NCI-H2196 treated with DMSO at 0.1 percent for 48 hours (cell line): ENCODE data around the gene ADD3.

Experiments
- DNase-seq: peaks from one replicate; lab custom pipeline; 2025; ENCODE audit not compliant: unreplicated experiment; lab: John Stamatoyannopoulos, UW

ADD3 gene, protein sequence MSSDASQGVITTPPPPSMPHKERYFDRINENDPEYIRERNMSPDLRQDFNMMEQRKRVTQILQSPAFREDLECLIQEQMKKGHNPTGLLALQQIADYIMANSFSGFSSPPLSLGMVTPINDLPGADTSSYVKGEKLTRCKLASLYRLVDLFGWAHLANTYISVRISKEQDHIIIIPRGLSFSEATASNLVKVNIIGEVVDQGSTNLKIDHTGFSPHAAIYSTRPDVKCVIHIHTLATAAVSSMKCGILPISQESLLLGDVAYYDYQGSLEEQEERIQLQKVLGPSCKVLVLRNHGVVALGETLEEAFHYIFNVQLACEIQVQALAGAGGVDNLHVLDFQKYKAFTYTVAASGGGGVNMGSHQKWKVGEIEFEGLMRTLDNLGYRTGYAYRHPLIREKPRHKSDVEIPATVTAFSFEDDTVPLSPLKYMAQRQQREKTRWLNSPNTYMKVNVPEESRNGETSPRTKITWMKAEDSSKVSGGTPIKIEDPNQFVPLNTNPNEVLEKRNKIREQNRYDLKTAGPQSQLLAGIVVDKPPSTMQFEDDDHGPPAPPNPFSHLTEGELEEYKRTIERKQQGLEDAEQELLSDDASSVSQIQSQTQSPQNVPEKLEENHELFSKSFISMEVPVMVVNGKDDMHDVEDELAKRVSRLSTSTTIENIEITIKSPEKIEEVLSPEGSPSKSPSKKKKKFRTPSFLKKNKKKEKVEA

DNA sequence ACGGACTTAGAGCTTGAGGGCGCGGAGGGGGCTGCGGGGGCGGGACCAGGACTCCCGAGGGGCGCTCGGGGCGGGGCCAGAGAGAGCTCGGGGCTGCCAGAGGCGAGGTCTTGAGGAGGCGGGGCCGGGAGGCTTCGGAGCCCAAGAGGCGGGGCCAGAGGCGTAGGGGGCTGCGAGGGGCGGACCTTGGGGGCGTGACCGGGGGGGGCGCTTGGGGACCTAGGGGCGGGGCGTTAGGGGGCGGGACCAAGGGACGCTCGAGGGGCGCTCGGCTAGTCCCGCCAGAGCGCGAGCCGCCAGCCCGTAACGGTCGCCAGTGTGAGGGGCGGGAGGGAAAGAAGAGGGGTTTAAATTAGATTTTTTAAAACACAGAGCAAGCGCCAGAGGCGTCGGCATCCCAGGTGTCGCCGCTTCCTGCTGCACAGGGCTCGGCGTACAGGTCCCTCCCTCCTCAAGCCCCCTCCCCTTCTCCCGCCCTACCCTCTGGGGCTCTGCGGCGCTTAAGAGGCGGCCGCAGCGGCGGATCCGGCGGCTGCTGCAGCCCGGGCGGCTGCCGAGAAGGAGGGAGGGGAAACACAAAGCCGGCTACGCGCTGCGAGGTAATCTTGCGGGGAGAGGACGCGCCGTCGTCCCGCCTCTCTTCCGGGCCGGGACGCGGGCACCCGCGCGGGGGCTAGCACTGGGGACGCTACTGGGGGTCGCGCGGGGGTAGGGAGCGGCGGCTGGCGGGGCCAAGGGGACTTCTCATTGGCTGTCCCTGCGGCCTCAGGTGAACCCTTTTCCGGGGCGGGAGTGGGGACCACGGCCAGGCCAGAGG is at the start of gene ADD3:
ADD3 (plus strand) TSS at position 284 of the 817 bp plus-strand sequence. CDS start 92,670 bp downstream, outside the sequence.
- peak; percentile 34 for DNase-seq

DNA sequence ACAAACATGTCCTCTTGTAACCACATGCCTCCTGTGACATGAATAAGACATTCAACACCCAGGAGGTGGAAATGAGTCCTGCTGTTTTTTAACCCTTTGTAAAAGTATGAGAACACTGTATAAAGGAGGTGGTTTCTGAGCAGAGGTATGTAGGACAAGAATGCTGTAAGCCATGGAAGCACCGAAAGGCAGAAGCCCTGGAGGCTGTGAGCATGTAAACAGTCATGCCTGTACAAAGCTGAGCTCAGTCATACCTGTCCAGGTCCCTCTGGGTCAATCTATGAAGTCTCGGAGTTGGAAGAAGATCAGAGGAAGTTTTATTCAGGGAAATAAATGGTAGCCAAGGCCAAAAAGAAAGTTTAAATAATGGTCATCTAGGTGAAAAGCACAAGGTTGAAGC is 49.7 kb upstream of the ADD3 start:
- no peak for DNase-seq

DNA sequence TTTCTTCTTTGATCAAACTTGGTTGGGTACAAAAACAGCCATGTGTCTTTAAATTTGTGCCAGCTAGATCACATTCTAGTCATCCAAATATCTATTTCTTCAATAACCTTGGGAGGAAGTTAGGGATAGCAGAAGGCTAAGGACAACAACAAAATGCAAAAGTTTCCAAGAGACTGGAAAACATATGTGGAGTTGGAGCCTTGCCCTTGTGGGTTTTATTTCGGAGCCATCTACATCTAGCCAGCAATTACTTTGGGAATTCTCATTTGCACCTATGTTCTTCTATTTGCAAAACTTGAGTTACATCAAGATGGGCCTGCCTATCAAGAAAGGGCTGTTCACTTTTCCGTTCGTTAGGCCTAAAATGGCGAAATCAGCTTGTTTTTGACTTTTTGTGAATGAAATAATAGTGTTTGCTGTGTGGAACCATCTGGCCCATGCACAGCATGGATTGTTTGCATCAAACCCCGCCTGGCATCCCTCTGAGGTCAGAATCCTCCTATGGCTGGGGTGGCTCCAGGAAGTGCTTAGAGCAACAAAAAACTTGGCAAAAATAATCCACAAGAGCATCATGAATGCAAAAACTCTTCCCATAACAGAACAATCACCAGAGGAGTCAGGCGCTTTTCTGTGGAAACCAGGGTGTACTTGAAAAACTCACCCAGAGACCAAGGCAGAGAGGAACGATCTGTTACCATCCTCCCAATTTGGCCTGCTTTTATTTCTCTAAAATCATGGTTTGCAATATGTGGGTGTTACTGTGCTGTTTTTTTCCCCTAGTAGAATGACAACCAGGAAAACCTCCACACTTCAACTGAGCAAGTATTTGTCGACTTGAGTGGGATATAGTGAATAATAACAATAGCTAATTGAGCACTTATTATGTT is 48.3 kb upstream of the ADD3 start:
- DNase-seq = no peak

DNA sequence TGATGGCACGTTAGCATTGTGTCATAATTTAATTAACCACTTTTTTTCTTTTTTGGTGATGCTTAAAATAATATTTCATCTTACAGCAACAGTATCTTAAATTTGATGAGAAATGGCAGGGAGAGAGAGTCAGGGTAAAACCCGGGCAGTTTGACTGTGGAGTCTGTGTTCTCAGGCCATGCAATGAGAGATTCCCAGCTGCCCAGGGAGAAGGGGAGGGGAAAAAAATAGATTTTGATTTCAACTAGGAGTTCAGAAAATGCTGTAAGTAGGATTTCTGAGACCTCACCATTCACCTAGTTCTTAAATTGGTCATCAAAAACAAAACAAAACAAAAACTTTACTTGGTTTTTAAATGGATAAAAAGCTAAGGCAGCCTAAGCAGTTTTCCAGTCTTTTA is 47.1 kb upstream of the ADD3 start:
- no peak for DNase-seq

DNA sequence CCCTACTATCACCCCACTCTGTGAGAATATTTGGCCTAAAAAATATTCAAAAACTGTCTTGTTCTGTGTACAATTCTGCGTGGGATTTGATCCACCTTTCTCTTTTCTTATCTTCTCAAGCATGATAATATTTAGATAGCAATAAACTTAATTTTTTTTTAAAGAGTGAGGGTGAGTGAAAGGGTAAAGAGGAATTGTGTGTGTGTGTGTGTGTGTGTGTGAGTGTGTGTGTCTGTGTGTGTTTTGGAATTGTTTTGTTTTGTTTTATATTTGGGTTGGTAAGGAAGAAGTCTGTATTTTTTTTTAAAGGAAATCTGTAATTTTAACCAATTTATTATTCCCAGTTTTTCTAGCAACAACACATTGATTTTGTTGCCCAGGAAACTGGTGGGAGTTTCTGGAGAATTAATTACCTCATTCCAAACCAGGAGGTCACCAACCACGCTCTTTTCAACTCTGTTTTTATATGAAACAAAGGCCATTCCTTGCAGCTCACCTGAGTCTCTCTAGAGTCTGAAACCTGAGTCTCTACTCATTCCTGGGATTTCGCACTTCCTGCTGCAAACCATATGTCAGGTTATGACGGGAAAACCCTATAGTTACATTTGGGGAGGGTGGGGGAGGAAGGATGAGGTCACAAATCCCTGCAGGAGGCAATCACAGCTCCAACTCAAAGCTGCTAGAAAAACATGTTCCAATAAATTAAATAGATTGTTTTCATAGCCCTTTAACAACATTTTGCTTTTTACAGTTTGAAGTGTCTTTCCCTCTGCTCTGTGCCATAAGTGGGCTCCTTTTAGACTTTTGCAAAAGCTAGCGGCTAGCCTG is 46.4 kb upstream of the ADD3 start:
- no peak for DNase-seq

DNA sequence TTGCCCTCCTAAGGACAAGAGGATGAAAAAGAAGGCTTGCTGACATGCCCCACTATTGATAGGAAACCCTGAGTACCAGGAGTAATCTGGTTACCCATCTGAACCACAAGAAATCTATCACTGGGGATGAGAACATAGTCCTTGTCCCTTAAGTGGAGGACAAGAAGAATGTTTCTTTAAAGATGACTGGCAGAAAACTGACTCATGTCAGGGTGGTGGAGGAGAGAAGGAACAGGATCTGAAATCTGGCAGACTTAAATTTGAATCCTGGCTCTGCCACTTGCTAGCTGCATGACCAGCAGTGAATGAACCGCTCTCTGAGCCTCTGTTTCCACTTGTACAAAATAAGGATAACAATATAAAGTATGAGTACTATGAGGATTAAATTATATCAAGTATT is 45.5 kb upstream of the ADD3 start:
- DNase-seq = no peak

DNA sequence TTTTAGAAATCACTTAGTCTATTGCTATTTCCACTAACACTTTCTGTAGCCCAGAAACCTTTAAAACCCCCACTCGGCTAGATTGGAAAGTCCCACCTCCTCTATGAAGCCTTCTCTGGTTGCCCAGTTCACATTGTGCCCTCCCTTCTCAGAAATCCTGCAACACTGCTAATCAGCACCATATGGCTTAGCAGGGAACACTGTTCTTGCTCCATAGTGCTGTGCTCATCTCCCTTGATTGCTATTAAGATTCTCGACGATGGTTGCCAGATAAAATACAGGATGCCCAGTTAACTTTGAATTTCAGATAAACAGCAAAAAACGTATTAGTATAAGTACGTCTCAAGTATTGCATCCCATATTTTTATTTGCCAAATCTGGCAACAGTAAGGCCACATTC is 44.3 kb upstream of the ADD3 start:
- no peak for DNase-seq

DNA sequence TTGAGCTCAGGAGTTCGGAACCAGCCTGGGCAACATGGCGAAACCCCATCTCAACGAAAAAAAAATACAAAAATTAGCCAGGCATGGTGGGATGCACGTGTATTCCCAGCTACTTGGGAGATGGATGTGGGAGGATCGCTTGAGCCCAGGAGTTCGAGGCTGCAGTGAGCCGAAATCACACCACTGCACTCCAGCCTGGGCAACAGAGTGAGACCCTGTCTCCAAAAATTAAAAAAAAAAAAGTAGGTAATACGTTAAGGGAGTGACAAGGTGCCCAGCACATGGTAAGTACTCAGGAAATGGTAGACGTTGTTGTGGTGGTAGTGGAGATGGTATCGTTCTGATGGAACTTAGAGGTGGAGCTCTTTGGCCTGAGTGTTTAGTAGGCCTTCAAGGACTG is 43.5 kb upstream of the ADD3 start:
- DNase-seq = no peak

DNA sequence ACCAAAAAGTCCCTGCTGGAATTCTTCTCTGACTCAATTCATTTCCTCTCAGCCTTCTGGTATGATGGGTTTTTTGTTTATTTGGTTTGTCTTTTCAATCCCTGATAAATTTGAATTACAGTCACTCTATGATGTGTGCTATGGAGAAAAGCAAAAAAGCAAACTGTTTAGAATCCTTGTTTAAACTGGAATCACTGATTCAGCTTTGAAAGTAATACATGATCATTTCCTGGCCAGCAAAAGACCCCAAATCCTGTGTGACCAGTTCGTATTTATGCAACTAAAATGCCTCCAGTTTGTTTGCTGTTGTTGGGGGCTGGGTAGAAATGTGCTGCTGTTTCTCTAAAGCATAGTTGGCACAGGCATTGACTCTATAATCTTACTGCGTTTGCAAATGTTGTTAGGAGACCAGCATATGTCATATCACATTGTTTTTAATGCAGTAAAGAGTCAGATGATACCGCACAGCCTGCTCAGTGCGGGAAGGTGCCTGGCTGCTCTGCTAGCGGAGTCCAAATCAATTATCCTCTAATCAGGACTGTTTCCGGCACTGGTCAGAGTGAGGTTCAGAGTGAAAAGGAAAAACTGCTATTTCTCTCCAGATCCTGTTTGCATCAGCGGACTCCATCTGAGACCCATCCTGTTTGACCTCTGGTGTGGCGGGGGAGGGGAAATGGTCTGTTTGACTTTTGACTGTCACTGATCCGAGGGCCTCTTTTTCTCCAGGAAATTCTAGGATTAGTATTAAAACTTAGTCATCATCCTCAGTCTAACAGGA is 40.6 kb upstream of the ADD3 start:
- DNase-seq = no peak

DNA sequence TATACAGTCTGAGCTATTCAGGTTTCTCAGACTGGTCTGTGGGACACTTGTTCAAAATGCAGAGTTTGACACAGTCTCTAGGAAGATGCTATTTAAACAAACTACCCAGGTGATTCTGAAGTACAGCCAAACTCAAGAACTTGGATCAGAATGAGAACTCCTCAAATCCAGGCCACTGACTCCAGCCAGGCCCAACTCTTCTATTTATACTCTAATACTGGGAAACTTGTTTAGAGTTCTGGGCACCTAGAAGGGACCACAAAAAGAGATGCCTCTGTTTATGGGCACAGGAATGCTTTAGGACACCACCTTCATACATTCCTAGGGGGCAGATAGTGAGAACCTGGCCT is 40.1 kb upstream of the ADD3 start:
- DNase-seq = no peak

DNA sequence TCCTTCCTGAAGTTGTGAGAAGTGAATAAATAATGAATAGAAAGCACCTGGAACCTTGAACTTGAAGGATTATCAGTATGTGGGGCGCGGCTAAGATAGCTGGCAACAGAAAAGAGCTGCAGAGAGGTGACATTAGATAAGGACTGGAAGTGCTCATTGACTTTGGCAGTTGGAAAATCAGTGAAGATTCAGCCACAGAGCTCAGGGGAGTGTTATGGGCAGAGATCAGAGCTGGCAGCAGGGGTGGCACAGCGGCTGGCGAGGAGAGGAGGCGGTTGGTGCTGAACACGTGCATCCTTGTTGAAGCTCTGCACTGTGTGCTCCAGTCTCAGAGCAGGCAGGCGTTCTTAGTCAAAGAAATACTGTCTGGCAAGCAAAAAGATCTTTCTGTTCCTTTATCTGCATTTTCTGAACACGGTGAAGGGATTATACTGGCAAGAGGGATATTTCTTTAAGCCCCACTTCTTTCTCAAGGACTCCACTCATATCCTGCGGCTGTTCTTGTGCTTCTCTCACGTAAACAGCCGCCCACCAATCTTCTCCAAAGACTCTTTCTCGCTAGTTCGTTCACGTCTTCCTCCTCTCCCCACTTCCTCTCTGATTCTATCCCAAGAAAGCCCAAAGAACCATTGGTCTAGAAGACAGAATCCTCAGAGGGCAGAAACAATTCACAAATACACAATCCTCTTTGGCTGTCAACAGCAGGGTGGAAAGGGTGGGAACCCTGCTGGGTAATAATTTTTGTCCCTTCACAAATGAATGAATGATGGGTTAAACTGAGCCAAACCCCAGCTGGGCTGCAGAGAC is 38.6 kb upstream of the ADD3 start:
- DNase-seq = no peak

DNA sequence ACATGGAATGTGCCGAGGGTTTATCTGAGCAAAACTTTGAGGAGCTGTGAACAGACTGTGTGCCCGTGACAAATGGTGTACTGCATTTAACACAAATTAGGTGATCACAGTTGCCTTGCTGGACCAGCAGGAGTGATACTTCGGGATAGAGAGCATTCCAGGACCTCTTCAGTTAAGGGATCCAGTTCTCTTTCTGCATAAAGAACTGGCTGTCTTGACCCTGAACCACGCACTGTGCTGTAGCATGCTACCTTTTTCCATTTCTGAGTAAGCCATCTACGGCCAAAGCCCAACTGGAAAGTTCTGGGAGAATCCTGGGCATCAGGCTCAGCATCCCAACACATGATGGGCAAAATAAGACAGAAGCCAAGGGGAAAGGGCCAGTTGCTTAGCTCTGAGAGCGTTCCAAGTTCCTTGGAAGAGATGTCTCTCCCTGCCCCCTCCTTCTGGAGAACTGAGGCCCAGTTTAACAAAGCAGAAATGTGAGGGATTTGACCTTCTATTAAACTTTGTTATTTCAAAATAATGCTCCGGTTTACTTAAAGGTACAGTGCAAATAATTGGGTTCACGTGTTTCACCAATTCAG is 37.9 kb upstream of the ADD3 start:
- DNase-seq = no peak

DNA sequence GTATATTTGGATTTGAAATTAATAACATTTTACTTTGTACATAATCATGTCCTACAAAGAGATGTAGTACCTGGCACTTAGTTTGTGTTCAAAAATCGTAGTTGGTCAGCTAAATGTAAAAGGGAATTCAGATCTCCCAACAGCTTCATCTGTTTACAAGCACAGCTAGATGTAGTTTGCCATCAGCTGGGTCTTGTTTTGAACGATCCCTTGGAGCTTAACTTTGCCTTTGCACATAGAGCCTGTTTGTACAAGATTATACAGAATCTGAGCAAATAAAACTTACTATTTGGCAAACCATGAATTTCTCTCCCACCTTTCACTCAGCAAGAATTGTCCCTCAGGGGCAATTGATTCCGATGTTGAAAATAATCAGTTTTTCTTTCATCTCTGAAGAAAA is 36.1 kb upstream of the ADD3 start:
- no peak for DNase-seq

DNA sequence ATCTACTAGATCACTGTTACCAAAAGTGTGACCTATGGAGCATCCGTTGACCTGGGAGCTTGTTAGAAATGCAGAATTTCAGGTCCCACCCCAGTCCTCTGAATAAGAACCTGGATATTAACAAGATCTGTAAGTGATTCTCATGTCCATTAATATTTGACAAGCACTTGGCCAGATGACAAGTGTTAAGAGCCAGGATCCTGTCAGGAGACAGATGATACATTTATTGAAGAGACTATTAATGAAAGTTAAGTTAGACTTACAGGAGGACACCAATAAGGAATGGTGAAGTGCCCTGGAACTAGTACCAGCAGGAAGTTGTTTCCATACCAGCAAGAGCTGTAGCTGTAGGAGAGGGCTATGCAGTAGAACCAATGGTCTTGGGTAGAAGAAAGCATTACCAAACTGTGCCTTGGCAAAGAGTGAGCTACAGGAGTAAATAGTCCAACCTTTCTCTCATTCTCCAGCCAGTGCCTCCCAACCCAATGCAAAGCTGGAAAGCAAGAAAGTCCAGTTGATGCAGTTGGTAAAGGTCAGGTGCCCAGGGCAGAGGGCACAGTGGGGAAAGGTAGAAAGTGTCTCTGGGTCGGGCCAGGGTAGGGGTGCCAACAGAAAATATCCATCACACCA is 35.3 kb upstream of the ADD3 start:
- DNase-seq = no peak

DNA sequence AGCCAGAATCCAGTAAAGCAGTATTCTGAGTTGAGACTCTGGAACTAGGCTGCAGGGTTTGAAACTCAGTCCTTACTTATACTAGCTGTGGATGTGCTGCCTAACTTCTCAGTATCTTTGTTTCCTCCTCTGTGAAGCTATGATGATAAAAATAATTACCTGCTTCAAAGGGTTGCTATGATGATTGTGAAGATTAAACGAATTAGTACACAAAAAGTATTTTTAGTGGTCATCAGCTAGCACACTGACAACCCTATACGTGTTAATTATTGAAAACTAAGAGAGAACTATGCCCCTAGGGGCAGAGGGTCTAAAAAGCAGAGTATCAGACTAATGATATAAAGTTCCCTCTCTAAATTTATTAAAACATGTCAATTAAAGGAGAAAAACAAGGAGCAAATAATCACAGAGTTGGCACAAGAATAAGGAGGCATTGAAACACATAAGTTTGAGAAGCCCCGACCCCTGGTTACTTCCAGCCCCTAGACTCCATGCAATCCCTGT is 34.4 kb upstream of the ADD3 start:
- no peak for DNase-seq

DNA sequence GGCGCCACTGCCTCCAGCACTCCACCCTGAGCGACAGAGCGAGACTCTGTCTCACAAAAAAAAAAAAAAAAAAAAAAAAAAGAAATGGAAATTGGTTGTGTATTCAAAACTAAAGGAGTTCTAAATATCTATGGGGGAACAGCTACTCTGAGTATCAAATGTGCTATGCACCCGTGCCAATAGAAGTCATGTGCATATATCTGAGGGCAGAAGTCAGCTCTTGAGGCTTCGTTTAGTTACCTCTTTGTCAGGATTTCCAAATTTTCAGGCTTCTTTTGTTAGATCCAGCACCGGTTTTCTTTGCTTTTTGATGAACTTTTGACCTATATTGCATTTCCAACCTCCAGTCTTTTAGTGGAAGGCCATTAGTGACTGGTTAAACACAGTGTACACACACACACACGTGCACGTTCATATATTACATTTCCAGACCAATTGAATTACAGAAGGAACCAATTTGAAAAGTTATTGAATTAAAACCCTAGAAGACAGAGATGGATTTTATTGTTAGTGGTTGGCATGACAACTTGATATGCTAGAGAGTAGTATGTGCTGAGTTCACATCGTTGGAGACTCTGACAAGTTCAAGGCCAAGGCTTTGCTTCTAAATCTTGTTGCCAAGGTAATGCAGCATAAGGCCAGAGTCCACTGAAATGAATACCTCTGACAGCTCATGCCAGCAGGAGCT is 33.1 kb upstream of the ADD3 start:
- DNase-seq = no peak
